Measurements from ENCODE around the gene TDRD7.

- no peak for TF ChIP-seq EZH2 (IDR thresholded peaks at IDR 0.05; ENCODE audit: insufficient read depth, low read length)
- TF ChIP-seq, protein P1, sequence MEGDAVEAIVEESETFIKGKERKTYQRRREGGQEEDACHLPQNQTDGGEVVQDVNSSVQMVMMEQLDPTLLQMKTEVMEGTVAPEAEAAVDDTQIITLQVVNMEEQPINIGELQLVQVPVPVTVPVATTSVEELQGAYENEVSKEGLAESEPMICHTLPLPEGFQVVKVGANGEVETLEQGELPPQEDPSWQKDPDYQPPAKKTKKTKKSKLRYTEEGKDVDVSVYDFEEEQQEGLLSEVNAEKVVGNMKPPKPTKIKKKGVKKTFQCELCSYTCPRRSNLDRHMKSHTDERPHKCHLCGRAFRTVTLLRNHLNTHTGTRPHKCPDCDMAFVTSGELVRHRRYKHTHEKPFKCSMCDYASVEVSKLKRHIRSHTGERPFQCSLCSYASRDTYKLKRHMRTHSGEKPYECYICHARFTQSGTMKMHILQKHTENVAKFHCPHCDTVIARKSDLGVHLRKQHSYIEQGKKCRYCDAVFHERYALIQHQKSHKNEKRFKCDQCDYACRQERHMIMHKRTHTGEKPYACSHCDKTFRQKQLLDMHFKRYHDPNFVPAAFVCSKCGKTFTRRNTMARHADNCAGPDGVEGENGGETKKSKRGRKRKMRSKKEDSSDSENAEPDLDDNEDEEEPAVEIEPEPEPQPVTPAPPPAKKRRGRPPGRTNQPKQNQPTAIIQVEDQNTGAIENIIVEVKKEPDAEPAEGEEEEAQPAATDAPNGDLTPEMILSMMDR (IDR thresholded peaks at IDR 0.05; ENCODE audit: insufficient read depth, low read depth, low read length), result no peak
Observed at GRCh38 chr9:97545486-97545885, 133.6 kb downstream of the TDRD7 start.
